Type B pancreatic cell (in vitro differentiated cells): Measurements from ENCODE around the gene LRFN2. TPM values are rescaled to one million over a fixed set of nuclear protein-coding genes. Genes with fewer than 3 reads are reported as not detected.

Experiments
- DNase-seq: peaks from one replicate; pipeline ENCODE4 v3.0.0; 2021; ENCODE audit warnings: mixed read lengths; ENCODE audit not compliant: unreplicated experiment; ENCODE audit errors: extremely low spot score
- H3K27ac Mint-ChIP-seq: 2 replicates; pipeline ENCODE4 v1.8.0; 2021; ENCODE audit warnings: mild to moderate bottlenecking, mixed read lengths
- H3K27me3 Mint-ChIP-seq: 2 replicates; pipeline ENCODE4 v1.8.0; 2021; ENCODE audit warnings: mixed read lengths
- H3K36me3 Mint-ChIP-seq: 2 replicates; pipeline ENCODE4 v1.8.0; 2021; ENCODE audit warnings: mixed read lengths
- H3K4me1 Mint-ChIP-seq: one replicate; pipeline ENCODE4 v1.8.0; 2021; ENCODE audit warnings: mixed read lengths; ENCODE audit not compliant: unreplicated experiment
- H3K4me3 Mint-ChIP-seq: 2 replicates; pipeline ENCODE4 v1.8.0; 2021; ENCODE audit warnings: mild to moderate bottlenecking, mixed read lengths
- H3K9me3 Mint-ChIP-seq: 2 replicates; pipeline ENCODE4 v1.8.0; 2021; ENCODE audit warnings: mixed read lengths
- total RNA-seq: library from RNA; stranded (reverse); gene quantifications from 2 replicates; pipeline ENCODE4 v1.2.1, GENCODE V29; 2021; ENCODE audit warnings: low replicate concordance
- TF ChIP-seq, protein P1 (sequence below): fragments of 200-600 bp; sonication (generic); conservative IDR thresholded peaks from 2 replicates; pipeline ENCODE4 v1.5.0; 2021; ENCODE audit warnings: antibody characterized with exemption, mild to moderate bottlenecking

LRFN2 gene
- total RNA-seq, 1 donor from 2014 or later: 3.4 TPM

GRCh38 chr6:40529040-40529439, 58.1 kb downstream of the LRFN2 start:
- Mint-ChIP-seq H3K9me3 (no peaks in the 10 kb centered on the region), H3K27ac (no peak overlapping the region), H3K36me3 (no peaks in the 10 kb centered on the region), H3K4me1 (peaks cover 20% of the 10 kb centered on the region), H3K4me3 (no peak overlapping the region), H3K27me3 (peaks cover 19% of the 10 kb centered on the region)
- TF ChIP-seq, protein P1, sequence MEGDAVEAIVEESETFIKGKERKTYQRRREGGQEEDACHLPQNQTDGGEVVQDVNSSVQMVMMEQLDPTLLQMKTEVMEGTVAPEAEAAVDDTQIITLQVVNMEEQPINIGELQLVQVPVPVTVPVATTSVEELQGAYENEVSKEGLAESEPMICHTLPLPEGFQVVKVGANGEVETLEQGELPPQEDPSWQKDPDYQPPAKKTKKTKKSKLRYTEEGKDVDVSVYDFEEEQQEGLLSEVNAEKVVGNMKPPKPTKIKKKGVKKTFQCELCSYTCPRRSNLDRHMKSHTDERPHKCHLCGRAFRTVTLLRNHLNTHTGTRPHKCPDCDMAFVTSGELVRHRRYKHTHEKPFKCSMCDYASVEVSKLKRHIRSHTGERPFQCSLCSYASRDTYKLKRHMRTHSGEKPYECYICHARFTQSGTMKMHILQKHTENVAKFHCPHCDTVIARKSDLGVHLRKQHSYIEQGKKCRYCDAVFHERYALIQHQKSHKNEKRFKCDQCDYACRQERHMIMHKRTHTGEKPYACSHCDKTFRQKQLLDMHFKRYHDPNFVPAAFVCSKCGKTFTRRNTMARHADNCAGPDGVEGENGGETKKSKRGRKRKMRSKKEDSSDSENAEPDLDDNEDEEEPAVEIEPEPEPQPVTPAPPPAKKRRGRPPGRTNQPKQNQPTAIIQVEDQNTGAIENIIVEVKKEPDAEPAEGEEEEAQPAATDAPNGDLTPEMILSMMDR: no peak
- no peak for DNase-seq

DNA sequence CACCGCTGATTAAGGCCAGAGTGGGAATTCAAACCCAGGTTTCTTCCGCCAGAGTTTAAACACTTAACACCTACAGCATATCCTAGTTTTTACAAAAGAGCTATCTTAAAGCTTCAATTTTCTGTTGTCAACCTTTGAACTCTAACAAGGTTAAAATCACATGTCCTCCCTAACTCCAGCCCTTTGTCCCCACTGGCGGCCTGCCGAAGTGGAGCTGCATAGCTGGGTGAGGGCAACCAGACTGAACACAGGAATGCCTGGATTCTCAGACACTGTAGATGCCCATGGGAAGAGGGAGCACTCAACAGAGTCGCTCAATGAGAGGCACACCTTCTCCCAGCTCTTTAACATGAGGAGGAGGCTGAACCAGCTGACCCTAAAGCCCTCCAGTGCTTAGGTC, 59.1 kb downstream of the LRFN2 start:
- H3K27ac Mint-ChIP-seq: no peak overlapping the region
- peaks cover 16% of the 10 kb centered on the region for H3K27me3 Mint-ChIP-seq
- H3K4me3 Mint-ChIP-seq: no peak overlapping the region
- no peak for DNase-seq
- H3K36me3 Mint-ChIP-seq: no peaks in the 10 kb centered on the region
- H3K4me1 Mint-ChIP-seq: peaks cover 24% of the 10 kb centered on the region
- TF ChIP-seq, protein P1: no peak
- H3K9me3 Mint-ChIP-seq: no peaks in the 10 kb centered on the region

- no peaks in the 10 kb centered on the region for H3K36me3 Mint-ChIP-seq
- H3K9me3 Mint-ChIP-seq: no peaks in the 10 kb centered on the region
- H3K4me1 Mint-ChIP-seq: peaks cover 16% of the 10 kb centered on the region
- DNase-seq: no peak
- H3K27ac Mint-ChIP-seq: no peak overlapping the region
- H3K4me3 Mint-ChIP-seq: no peak overlapping the region
- H3K27me3 Mint-ChIP-seq: peaks cover 17% of the 10 kb centered on the region
- TF ChIP-seq, protein P1: no peak
Observed at GRCh38 chr6:40526036-40526435, 61.1 kb downstream of the LRFN2 start.

DNA sequence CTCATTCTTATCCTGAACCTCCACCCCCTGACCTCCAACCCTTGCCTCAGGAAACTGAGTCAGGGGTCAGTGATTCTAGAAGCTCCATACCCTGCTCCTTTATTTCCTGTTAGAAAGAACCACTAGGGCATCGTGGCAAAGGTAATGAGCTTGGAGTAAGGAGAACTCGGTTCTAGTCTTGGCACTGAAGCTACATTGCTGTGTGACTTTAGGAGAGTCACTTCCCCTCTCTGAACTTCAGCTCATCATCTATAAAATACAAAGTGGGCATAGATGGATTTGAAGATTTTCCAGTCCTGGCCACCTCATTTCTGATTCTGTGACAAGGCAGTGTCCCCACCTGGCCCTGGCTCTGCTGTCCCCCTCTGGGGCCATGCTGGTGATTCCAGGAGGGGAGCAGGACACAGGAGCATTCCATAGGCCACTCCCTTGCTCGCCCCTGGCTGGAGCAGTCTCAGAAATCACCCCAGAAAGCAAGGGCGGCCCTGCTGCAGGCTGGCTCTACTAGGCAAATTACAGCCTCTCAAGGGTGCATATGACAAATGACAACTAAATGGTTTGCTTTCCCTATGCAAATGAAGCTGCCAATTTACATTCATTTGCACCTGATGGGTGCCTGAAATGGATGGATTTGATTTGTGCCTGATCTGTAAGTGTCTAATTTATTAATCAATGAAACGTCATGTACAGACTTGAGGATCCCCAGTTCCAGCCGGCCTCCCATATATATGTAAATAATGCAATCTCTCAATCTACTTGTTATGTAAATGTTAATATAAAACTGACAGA, 62.2 kb downstream of the LRFN2 start:
- DNase-seq: no peak
- Mint-ChIP-seq H3K4me1 (peaks cover 16% of the 10 kb centered on the region), H3K27ac (no peak overlapping the region), H3K36me3 (no peaks in the 10 kb centered on the region), H3K4me3 (no peak overlapping the region), H3K9me3 (no peaks in the 10 kb centered on the region), H3K27me3 (peaks cover 14% of the 10 kb centered on the region)
- TF ChIP-seq, protein P1: no peak

DNA sequence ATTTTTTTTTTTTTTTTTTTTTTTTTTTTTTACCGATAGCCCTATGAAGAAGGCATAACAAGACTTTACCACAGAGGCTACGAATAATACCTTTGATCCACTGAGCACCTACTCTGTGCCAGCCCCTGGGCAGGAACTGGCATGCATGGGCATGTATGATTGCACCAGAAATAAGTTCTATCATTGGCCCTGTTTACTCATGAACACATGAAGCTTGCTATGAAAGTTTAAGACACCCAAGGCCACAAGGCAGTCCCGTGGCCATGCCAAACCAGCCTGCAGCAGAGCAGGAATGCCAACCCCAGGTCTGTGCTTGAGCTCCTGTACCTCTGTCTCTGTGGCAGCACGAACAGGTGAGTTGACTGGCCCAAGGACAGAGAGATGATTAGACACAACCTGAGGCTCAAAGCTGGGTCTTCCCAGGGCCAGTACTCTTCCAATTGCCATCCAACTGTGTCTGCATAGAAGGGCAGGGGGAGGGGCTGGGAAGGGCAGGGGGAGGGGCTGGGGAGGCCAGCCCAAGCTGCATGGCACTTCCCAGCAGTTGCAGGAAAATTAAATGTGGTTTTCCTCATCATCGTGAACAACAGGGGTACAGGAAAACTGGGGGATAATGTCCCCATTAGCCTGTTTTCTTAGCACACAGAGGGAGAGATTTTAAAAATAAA, 63.5 kb downstream of the LRFN2 start:
- peaks cover 12% of the 10 kb centered on the region for H3K4me1 Mint-ChIP-seq
- peaks cover 22% of the 10 kb centered on the region for H3K27me3 Mint-ChIP-seq
- H3K27ac Mint-ChIP-seq: no peak overlapping the region
- no peaks in the 10 kb centered on the region for H3K36me3 Mint-ChIP-seq
- H3K9me3 Mint-ChIP-seq: no peaks in the 10 kb centered on the region
- TF ChIP-seq, protein P1: no peak
- DNase-seq: no peak
- no peak overlapping the region for H3K4me3 Mint-ChIP-seq
